Ishikawa (cell line): ENCODE results near the gene FGGY.

ENCODE experiments used
- CEBPB ChIP-seq: IDR thresholded peaks from 2 replicates; pipeline ENCODE4 v1.6.1; 2012
- EP300 ChIP-seq: IDR thresholded peaks from 2 replicates; pipeline ENCODE4 v1.6.1; 2012; ENCODE audit warnings: borderline replicate concordance
- MAX ChIP-seq: IDR thresholded peaks from 2 replicates; pipeline ENCODE4 v1.6.1; 2012
- NFIC ChIP-seq: IDR thresholded peaks from 2 replicates; pipeline ENCODE4 v1.6.1; 2012
- USF1 ChIP-seq: IDR thresholded peaks from 2 replicates; pipeline ENCODE4 v1.6.1; 2012
- YY1 ChIP-seq: IDR thresholded peaks from 2 replicates; pipeline ENCODE4 v1.6.1; 2012; ENCODE audit warnings: low read depth

GRCh38 chr1:59766227-59766855, 469.4 kb downstream of the FGGY start:
- no peak for TF ChIP-seq MAX
- TF ChIP-seq EP300: no peak
- TF ChIP-seq YY1: no peak
- TF ChIP-seq NFIC: no peak
- TF ChIP-seq CEBPB: no peak
- no peak for TF ChIP-seq USF1
